Esophagus (tissue), 2 donors: Measurements from ENCODE around the gene CHTF8. TPM values are rescaled to one million over a fixed set of nuclear protein-coding genes. Genes with fewer than 3 reads are reported as not detected.
"Not testable (repeated sequence)": the region's sequence is repeated elsewhere in the genome, so short reads cannot be mapped to it uniquely, and the experiment has no call there.

Experiments used
- H3K27ac ChIP-seq, 2 donors: one replicate each; pipeline ENCODE4 v1.5.1; 2013; ENCODE audit warnings: low read depth in 2 of 2, mild to moderate bottlenecking in 2 of 2, inconsistent platforms in 1 of 2, low read length in 1 of 2, moderate library complexity in 1 of 2
- H3K27me3 ChIP-seq, 2 donors: one replicate each; pipeline ENCODE4 v1.6.1; 2013; ENCODE audit warnings: low read length in 2 of 2, control low read depth in 1 of 2, mild to moderate bottlenecking in 1 of 2; ENCODE audit not compliant: insufficient read depth in 2 of 2, control insufficient read depth in 1 of 2
- H3K36me3 ChIP-seq, 2 donors: one replicate each; pipeline ENCODE4 v1.6.1; 2013; ENCODE audit warnings: low read length in 1 of 2; ENCODE audit not compliant: control insufficient read depth in 2 of 2, insufficient read depth in 2 of 2
- H3K4me1 ChIP-seq, 2 donors: one replicate each; pipeline ENCODE4 v1.6.1; 2013; ENCODE audit warnings: low read length in 1 of 2; ENCODE audit not compliant: control insufficient read depth in 2 of 2, insufficient read depth in 2 of 2
- H3K4me3 ChIP-seq, 2 donors: one replicate each; pipeline ENCODE4 v1.5.1; 2013; ENCODE audit warnings: low read length in 2 of 2, mild to moderate bottlenecking in 2 of 2, low read depth in 1 of 2, moderate library complexity in 1 of 2
- H3K9me3 ChIP-seq, 2 donors: one replicate each; pipeline ENCODE4 v1.6.1; 2013; ENCODE audit warnings: mild to moderate bottlenecking in 2 of 2, low read depth in 1 of 2, low read length in 1 of 2, moderate library complexity in 1 of 2; ENCODE audit not compliant: control insufficient read depth in 2 of 2, insufficient read depth in 1 of 2
- WGBS, 2 donors: extraction: QIAGEN DNeasy Blood & Tissue Kit; methylation state at CpG; one replicate each; pipeline ENCODE4 v1.1.7; 2013; 5-methylcytosine and 5-hydroxymethylcytosine counted together
- polyA plus RNA-seq, 2 donors: library from polyadenylated mRNA; stranded (reverse); fragments of 200-250 nt; gene quantifications; one replicate each; pipeline ENCODE4 v1.2.3, GENCODE V29; 2013
- donor health status: healthy with polysubstance abuse.
- donor health status: Bipolar disorder and iron deficiency.

Gene CHTF8
- polyA plus RNA-seq, 2 donors = 18.8 to 43.5 TPM

GRCh38 chr16:69166221-69166833 lies 33.9 kb upstream of the CHTF8 start:
- Histone ChIP-seq H3K4me3 (no peak overlapping the region), H3K4me1 (no peaks in the 10 kb centered on the region), H3K9me3 (no peaks in the 10 kb centered on the region), H3K36me3 (peaks cover 11 to 14% of the 10 kb centered on the region in 2 donors), H3K27me3 (no peaks in the 10 kb centered on the region), H3K27ac (no peak overlapping the region)
- 55 to 57% methylated on average over 8 of the region's 8 CpGs for WGBS, 2 donors

- no peaks in the 10 kb centered on the region for H3K27me3 ChIP-seq
- no peak overlapping the region for H3K27ac ChIP-seq
- no peaks in the 10 kb centered on the region for H3K4me1 ChIP-seq
- H3K9me3 ChIP-seq = no peaks in the 10 kb centered on the region
- H3K4me3 ChIP-seq = no peak overlapping the region
- H3K36me3 ChIP-seq = peaks cover 11 to 14% of the 10 kb centered on the region in 2 donors
- 93 to 94% methylated on average over 6 of the region's 6 CpGs for WGBS, 2 donors
Observed at GRCh38 chr16:69165584-69165983, 33.2 kb upstream of the CHTF8 start.

GRCh38 chr16:69160192-69160591 lies 27.8 kb upstream of the CHTF8 start:
- H3K27ac ChIP-seq = no peak overlapping the region
- WGBS, 2 donors = 90 to 92% methylated on average over 1 of the region's 1 CpG
- H3K36me3 ChIP-seq = peaks cover 8 to 13% of the 10 kb centered on the region in 2 donors
- H3K4me1 ChIP-seq = no peaks in the 10 kb centered on the region
- H3K4me3 ChIP-seq = no peak overlapping the region
- no peaks in the 10 kb centered on the region for H3K27me3 ChIP-seq
- H3K9me3 ChIP-seq = no peaks in the 10 kb centered on the region

GRCh38 chr16:69157196-69157595 lies 24.8 kb upstream of the CHTF8 start:
- 70 to 75% methylated on average over 3 of the region's 3 CpGs for WGBS, 2 donors
- H3K4me3 ChIP-seq = no peak overlapping the region
- no peak overlapping the region for H3K27ac ChIP-seq
- peaks cover 15 to 17% of the 10 kb centered on the region in 2 donors for H3K36me3 ChIP-seq
- H3K9me3 ChIP-seq = no peaks in the 10 kb centered on the region
- H3K4me1 ChIP-seq = no peaks in the 10 kb centered on the region
- H3K27me3 ChIP-seq = no peaks in the 10 kb centered on the region

GRCh38 chr16:69150146-69150865 lies 17.9 kb upstream of the CHTF8 start:
- Histone ChIP-seq H3K27me3 (no peaks in the 10 kb centered on the region), H3K4me3 (no peak overlapping the region), H3K4me1 (no peaks in the 10 kb centered on the region), H3K36me3 (peaks cover 13% of the 10 kb centered on the region in 2 donors), H3K9me3 (no peaks in the 10 kb centered on the region), H3K27ac (no peak overlapping the region)
- WGBS, 2 donors = 60 to 61% methylated on average over 16 of the region's 16 CpGs

- H3K4me1 ChIP-seq, H3K27ac ChIP-seq, H3K9me3 ChIP-seq, H3K27me3 ChIP-seq, H3K4me3 ChIP-seq: not testable (repeated sequence)
- peaks cover 10 to 13% of the 10 kb centered on the region in 2 donors for H3K36me3 ChIP-seq
- 79 to 85% methylated on average over 9 of the region's 9 CpGs for WGBS, 2 donors
Observed at GRCh38 chr16:69149621-69150020, 17.2 kb upstream of the CHTF8 start.

- H3K27ac ChIP-seq = no peak overlapping the region
- 60 to 85% methylated on average over 4 of the region's 4 CpGs for WGBS, 2 donors
- H3K27me3 ChIP-seq = no peaks in the 10 kb centered on the region
- H3K4me3 ChIP-seq = no peak overlapping the region
- H3K36me3 ChIP-seq = peaks cover 8 to 9% of the 10 kb centered on the region in 2 donors
- H3K9me3 ChIP-seq = no peaks in the 10 kb centered on the region
- no peaks in the 10 kb centered on the region for H3K4me1 ChIP-seq
Observed at GRCh38 chr16:69145658-69146057, 13.3 kb upstream of the CHTF8 start.

GRCh38 chr16:69143116-69143515 lies 10.7 kb upstream of the CHTF8 start:
- WGBS, 2 donors = 90 to 92% methylated on average over 11 of the region's 11 CpGs
- Histone ChIP-seq H3K36me3 (peaks cover 7 to 13% of the 10 kb centered on the region in 2 donors), H3K4me1 (no peaks in the 10 kb centered on the region), H3K4me3 (no peak overlapping the region), H3K9me3 (no peaks in the 10 kb centered on the region), H3K27ac (no peak overlapping the region), H3K27me3 (no peaks in the 10 kb centered on the region)

GRCh38 chr16:69141936-69142335 lies 9.5 kb upstream of the CHTF8 start:
- no peaks in the 10 kb centered on the region for H3K27me3 ChIP-seq
- WGBS, 2 donors = 94 to 95% methylated on average over 4 of the region's 4 CpGs
- no peaks in the 10 kb centered on the region for H3K4me1 ChIP-seq
- no peaks in the 10 kb centered on the region for H3K9me3 ChIP-seq
- H3K36me3 ChIP-seq = peaks cover 8 to 13% of the 10 kb centered on the region in 2 donors
- H3K4me3 ChIP-seq = no peak overlapping the region
- H3K27ac ChIP-seq = no peak overlapping the region

- Histone ChIP-seq H3K27me3 (no peaks in the 10 kb centered on the region), H3K9me3 (no peaks in the 10 kb centered on the region), H3K4me1 (no peaks in the 10 kb centered on the region), H3K4me3 (no peak overlapping the region), H3K27ac (no peak overlapping the region), H3K36me3 (peaks cover 8 to 19% of the 10 kb centered on the region in 2 donors)
- WGBS, 2 donors = 88 to 93% methylated on average over 5 of the region's 5 CpGs
Observed at GRCh38 chr16:69141014-69141413, 8.6 kb upstream of the CHTF8 start.
